Right atrium auricular region (tissue), 2 donors: ENCODE results near the gene CLOCK. TPM values are rescaled to one million over a fixed set of nuclear protein-coding genes. Genes with fewer than 3 reads are reported as not detected.

Experiments
- DNase-seq: peaks from one replicate; pipeline ENCODE4 v3.0.0-alpha.2; 2019; ENCODE audit warnings: low spot score
- H3K27ac ChIP-seq, 2 donors: fragments of 200-600 bp; sonication (generic); 1 replicate in 1 of 2; 2 replicates in 1 of 2; pipeline ENCODE4 v1.5.1; 2016 to 2019
- H3K27me3 ChIP-seq, 2 donors: fragments of 200-600 bp; sonication (generic); one replicate each; pipeline versions ENCODE4 v1.5.1 to v1.6.0; 2017 to 2019
- H3K36me3 ChIP-seq: fragments of 200-600 bp; sonication (generic); one replicate; pipeline ENCODE4 v1.5.1; 2016
- H3K4me1 ChIP-seq, 2 donors: fragments of 200-600 bp; sonication (generic); one replicate each; pipeline versions ENCODE4 v1.5.1 to v1.6.0; 2017 to 2019
- H3K4me3 ChIP-seq, 2 donors: fragments of 200-600 bp; sonication (generic); 1 replicate in 1 of 2; 2 replicates in 1 of 2; pipeline ENCODE4 v1.5.1; 2017 to 2019; ENCODE audit warnings: mild to moderate bottlenecking in 1 of 2, moderate library complexity in 1 of 2
- H3K9me3 ChIP-seq, 2 donors: fragments of 200-600 bp; sonication (generic); one replicate each; pipeline ENCODE4 v1.5.1; 2019
- total RNA-seq, 2 donors: library from RNA; depleted of rRNA; stranded (reverse); fragments of >200 nt; gene quantifications; one replicate each; pipeline ENCODE4 v1.1.0, GENCODE V29; 2016
- TF ChIP-seq, protein P1 (sequence below), 2 donors: fragments of 200-600 bp; sonication (generic); IDR thresholded peaks; one replicate each; pipeline ENCODE4 v1.5.1; 2019; ENCODE audit warnings: antibody characterized with exemption in 2 of 2

Gene CLOCK
- total RNA-seq, 2 donors from 2014 or later: 29.8 to 33.2 TPM

DNA sequence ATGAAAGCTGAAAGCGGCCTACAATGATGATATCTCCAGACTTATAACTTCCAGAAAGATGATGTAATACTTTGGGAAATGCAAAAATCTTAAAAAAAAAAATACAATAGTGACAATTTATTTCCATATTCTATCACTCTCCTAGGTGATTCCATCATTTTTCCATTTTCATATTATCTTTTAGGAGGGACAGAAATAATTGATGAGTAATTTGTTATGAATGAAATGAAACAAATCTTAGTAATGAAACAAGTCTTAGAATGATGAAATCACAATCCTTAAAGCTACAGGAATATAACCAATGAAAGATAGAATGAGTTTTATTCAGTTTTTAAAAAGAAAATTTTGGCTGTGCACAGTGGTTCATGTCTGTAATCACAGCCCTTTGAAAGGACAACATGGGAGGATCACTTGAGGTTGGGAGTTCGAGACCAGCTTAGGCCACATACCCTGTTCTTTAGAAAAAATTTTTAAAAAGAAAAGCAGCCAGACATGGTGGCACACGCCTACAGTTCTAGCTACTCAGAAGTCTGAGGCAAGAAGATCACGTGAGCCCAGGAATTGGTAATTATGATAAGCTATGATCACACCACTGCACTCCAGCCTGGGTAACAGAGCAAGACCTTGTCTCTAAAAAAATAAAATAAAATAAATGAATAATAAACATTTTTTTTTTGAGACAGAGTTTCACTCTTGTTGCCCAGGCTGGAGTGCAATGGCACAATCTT, 21.7 kb downstream of the CLOCK start:
- Histone ChIP-seq H3K4me3 (no peak overlapping the region), H3K36me3 (no peaks in the 10 kb centered on the region), H3K27me3 (no peaks in the 10 kb centered on the region), H3K9me3 (peaks cover 0 to 4% of the 10 kb centered on the region in 2 donors), H3K27ac (no peak overlapping the region), H3K4me1 (no peaks in the 10 kb centered on the region)
- TF ChIP-seq, protein P1, sequence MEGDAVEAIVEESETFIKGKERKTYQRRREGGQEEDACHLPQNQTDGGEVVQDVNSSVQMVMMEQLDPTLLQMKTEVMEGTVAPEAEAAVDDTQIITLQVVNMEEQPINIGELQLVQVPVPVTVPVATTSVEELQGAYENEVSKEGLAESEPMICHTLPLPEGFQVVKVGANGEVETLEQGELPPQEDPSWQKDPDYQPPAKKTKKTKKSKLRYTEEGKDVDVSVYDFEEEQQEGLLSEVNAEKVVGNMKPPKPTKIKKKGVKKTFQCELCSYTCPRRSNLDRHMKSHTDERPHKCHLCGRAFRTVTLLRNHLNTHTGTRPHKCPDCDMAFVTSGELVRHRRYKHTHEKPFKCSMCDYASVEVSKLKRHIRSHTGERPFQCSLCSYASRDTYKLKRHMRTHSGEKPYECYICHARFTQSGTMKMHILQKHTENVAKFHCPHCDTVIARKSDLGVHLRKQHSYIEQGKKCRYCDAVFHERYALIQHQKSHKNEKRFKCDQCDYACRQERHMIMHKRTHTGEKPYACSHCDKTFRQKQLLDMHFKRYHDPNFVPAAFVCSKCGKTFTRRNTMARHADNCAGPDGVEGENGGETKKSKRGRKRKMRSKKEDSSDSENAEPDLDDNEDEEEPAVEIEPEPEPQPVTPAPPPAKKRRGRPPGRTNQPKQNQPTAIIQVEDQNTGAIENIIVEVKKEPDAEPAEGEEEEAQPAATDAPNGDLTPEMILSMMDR (IDR thresholded peaks at IDR 0.05): no peak
- no peak for DNase-seq

DNA sequence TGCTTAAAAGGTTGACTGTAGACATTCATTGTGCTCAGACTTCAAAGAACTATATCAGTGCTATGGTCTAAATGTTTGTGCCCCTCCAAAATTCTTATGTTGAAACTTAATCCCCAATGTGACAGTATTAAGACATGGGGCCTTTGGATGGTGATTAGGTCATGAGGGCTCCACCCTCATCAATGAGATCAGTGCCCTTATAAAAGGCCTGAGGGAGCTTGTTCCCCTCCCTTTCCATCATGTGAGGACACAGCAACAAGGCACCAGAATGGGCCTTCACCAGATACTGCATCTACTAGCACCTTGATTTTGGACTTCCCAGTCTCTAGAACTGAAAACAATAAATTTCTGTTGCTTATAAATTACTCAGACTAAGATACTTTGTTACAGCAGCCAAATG, 28.3 kb downstream of the CLOCK start:
- Histone ChIP-seq H3K36me3 (no peaks in the 10 kb centered on the region), H3K4me1 (no peaks in the 10 kb centered on the region), H3K27me3 (no peaks in the 10 kb centered on the region), H3K27ac (no peak overlapping the region), H3K4me3 (no peak overlapping the region), H3K9me3 (no peaks in the 10 kb centered on the region)
- TF ChIP-seq, protein P1 (IDR thresholded peaks at IDR 0.05): no peak
- no peak for DNase-seq

DNA sequence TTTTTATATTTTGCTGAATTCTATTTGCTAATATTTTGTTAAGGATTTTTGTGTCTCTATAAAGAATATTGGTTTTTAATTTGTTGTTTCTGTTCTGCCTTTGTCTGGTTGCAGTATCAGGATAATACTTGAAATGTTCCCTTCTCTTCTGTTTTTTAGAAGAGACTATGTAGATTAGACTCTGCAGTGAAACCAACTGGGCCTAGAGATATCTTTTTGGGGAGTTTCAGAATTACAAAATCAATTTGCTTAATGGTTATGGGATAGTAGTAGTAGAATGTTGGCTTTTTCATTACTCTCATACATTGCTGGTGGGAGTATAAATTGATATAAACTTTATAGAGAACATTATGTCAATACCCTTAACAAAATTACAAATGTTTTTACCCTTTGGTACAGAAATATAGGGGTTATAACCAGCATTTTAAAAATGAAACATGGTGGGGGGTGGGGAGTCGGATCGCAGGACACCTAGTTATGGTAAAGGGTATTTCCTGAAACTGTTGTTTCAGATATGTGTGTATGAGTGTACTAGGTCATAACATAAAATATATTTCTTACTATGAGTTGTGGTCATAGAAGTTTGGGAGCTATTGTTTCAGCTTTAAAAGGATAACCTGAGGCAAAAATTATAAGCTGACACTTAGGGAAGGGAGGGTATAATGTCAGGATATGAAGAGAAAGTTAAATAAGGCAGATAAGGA, 29.0 kb downstream of the CLOCK start:
- Histone ChIP-seq H3K36me3 (no peaks in the 10 kb centered on the region), H3K9me3 (no peaks in the 10 kb centered on the region), H3K27ac (no peak overlapping the region), H3K4me1 (no peaks in the 10 kb centered on the region), H3K27me3 (no peaks in the 10 kb centered on the region), H3K4me3 (no peak overlapping the region)
- no peak for DNase-seq
- TF ChIP-seq, protein P1 (IDR thresholded peaks at IDR 0.05): no peak

DNA sequence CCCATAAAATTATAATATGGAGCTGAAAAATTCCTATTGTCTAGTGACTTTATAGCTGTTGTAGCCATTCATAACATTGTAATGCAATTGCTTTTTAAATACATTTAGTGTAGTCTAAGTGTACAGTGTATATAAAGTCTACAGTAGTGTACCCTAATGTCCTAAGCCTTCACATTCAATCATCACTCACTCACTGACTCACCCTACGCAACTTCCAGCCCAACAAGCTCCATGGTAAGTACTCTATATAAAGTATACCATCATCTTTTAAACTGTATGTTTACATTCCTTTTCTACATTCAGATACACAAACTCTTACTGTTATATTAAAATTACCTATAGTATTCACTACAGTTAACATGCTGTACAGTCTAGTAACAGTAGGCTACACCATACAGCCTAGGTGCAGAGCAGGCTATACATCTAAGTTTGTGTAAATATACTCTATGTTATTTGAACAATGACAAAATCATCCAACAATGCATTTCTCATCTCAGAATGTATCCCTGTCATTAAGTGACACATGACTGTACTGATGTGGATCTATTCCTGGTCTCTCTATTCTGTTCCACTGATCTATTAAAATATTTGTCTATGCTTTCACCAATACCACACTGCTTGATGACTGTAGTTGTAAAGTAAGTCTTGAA, 33.7 kb downstream of the CLOCK start:
- Histone ChIP-seq H3K27ac (no peak overlapping the region), H3K4me3 (no peak overlapping the region), H3K4me1 (no peaks in the 10 kb centered on the region), H3K9me3 (no peaks in the 10 kb centered on the region), H3K27me3 (no peaks in the 10 kb centered on the region), H3K36me3 (no peaks in the 10 kb centered on the region)
- TF ChIP-seq, protein P1 (IDR thresholded peaks at IDR 0.05): no peak
- no peak for DNase-seq

DNA sequence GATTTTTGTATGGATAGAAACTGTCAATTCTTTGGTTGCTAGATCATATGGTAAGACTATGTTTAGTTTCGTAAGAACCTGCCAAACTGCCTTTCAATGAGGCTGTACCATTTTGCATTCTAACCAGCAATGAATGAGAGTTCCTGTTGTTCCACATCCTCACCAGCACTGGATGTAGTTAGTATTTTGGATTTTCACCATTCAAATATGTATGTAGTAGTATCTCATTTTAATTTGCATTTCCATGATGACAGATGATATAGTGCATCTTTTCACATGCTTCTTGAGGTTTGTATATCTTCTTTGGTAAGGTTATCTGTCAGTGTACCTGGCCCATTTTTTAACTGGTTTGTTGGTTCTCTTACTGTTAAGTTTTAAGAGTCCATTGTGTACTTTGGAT, 34.6 kb downstream of the CLOCK start:
- no peak overlapping the region for H3K27ac ChIP-seq
- H3K27me3 ChIP-seq: no peaks in the 10 kb centered on the region
- no peak overlapping the region for H3K4me3 ChIP-seq
- H3K9me3 ChIP-seq: no peaks in the 10 kb centered on the region
- no peak for DNase-seq
- TF ChIP-seq, protein P1 (IDR thresholded peaks at IDR 0.05): no peak
- H3K36me3 ChIP-seq: no peaks in the 10 kb centered on the region
- H3K4me1 ChIP-seq: peaks cover 0 to 6% of the 10 kb centered on the region in 2 donors
